Gastrocnemius medialis (tissue), 4 donors: ENCODE measurements around the gene ASCL1. TPM values are rescaled to one million over a fixed set of nuclear protein-coding genes. Genes with fewer than 3 reads are reported as not detected.

Experiments
- ATAC-seq, 2 donors: fragments of 150-250 bp; one replicate each; pipeline ENCODE4 v1.9.1; 2016
- DNase-seq, 2 donors: peaks; one replicate each; pipeline ENCODE4 v3.0.0-alpha.2; 2019
- H3K27ac ChIP-seq, 4 donors: fragments of 200-600 bp; sonication (generic); 1 replicate in 1 of 4; 2 replicates in 3 of 4; pipeline ENCODE4 v1.5.1; 2016 to 2018; ENCODE audit warnings: mild to moderate bottlenecking in 2 of 4, moderate library complexity in 1 of 4
- H3K27me3 ChIP-seq, 3 donors: fragments of 200-600 bp; sonication (generic) in 2 of 3; 1 replicate in 1 of 3; 2 replicates in 2 of 3; pipeline versions ENCODE4 v1.5.1 to v1.6.0; 2016 to 2019; ENCODE audit warnings: mild to moderate bottlenecking in 1 of 3, moderate library complexity in 1 of 3
- H3K36me3 ChIP-seq, 2 donors: fragments of 200-600 bp; sonication (generic) in 1 of 2; one replicate each; pipeline ENCODE4 v1.5.1; 2017 to 2018
- H3K4me1 ChIP-seq, 2 donors: fragments of 200-600 bp; sonication (generic) in 1 of 2; one replicate each; pipeline ENCODE4 v1.5.1; 2016 to 2017; ENCODE audit warnings: mild to moderate bottlenecking in 2 of 2
- H3K4me3 ChIP-seq, 4 donors: fragments of 200-600 bp; sonication (generic) in 3 of 4; 1 replicate in 1 of 4; 2 replicates in 3 of 4; pipeline ENCODE4 v1.5.1; 2016 to 2019; ENCODE audit warnings: mild to moderate bottlenecking in 2 of 4
- H3K9me3 ChIP-seq, 3 donors: fragments of 200-600 bp; sonication (generic) in 2 of 3; 1 replicate in 1 of 3; 2 replicates in 2 of 3; pipeline ENCODE4 v1.5.1; 2016 to 2019
- POLR2A ChIP-seq, 2 donors: fragments of 450-650 bp; IDR thresholded peaks; one replicate each; pipeline ENCODE4 v1.6.1; 2017; ENCODE audit warnings: antibody characterized with exemption in 2 of 2, mild to moderate bottlenecking in 2 of 2, moderate library complexity in 2 of 2
- in situ Hi-C, 4 donors: fragments of 200-750 bp; cut with MboI; loops; one replicate each; pipeline versions ENCODE4 v1.15.0 to v1.8.0; 2017; ENCODE audit warnings: low sequenced_read_pairs in 4 of 4
- intact Hi-C: fragments of 100-400 bp; cut with DNase I; formaldehyde crosslinking; loops from one replicate; pipeline ENCODE4 v1.15.1; 2023; ENCODE audit warnings: low total_unique reads
- total RNA-seq, 4 donors: library from RNA; depleted of rRNA; stranded (reverse); fragments of >200 nt; gene quantifications; one replicate each; pipeline versions ENCODE4 v1.1.0 to v1.2.3, GENCODE V29; 2016
- TF ChIP-seq, protein P1 (sequence below), 5 experiments: fragments of 450-650 bp in 3 of 5; fragments of 200-600 bp in 2 of 5; sonication (generic) in 2 of 5; IDR thresholded peaks in 4 of 5; conservative IDR thresholded peaks in 1 of 5; 1 replicate in 4 of 5; 2 replicates in 1 of 5; pipeline ENCODE4 v1.5.1; 2016 to 2019; ENCODE audit warnings: antibody characterized with exemption in 5 of 5, mild to moderate bottlenecking in 3 of 5, moderate library complexity in 3 of 5

Gene ASCL1
- total RNA-seq, 4 donors from 2014 or later = 0.20 TPM; not detected in 3

DNA sequence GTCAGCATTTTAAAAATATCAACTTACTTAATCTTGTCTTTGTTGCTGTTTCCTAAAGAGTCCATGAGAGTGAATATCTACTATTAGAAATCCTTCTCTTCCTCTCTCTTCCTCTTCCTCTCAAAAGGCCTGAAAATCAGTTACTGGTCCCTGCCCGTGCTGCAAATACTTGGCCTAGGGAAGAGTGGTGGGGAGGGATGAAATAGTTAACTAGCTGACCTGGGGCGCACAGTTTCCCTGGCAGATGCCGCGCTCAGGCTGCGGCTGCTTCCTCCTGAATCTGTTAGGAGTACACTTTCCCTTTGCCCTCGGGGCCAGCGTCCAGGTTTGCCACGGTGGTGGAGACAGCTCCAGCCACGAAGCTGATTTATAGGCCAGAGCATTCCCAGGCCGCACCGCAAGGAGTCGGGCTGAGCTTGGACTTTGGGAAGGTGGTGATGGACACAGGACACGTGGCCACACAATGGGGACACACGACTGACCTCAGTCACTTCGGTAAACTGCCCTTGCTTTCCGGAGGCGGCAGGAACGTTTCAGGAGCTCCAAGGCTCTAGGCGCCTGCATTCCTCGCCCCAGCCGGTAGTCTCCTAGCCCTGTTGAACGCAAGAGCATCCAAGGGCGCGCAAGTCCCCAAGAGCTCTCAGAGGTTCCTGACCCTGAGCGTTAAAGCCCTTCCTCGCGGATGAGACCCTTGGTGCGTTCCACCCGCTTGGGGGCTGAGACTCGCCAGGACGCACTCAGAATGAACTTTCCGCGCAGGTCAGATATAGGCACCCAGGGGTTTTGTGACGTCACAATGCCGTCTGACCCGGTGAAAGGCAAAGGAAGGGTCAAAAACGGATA, 7.1 kb upstream of the ASCL1 start:
- no peak for DNase-seq

DNA sequence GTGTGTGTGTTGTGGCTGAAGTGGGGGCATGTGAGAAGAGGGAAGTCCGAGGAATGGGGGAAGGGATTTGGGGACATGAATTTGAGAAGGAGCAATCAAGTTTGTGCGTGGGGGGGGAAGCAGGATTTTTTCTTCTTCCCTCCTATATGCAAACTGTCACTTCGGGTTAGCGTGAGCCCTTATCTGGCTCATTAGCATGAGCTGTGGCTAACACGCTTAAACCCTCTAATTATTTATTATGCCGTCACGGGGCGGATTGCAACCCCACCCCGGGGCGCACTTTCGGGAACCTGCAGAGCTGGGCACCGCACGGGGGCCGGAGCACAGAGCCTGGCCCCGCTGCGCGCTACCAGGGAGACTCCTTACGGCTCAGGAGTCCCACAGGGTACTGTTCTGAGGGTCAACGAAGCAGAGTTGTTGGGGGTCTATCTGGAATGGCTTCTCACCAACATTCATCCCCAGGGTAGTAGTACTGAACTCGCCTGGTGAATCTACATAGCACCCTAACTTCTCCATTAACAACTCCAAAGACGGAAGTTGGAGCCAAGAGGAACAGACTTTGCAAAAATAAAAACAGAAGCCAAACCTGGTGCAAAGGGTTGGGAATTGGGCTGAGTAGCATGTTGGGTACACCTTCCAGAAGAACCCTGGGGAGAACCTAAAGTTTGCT, 6.4 kb upstream of the ASCL1 start:
- H3K27me3 ChIP-seq = peaks cover 41 to 53% (median 47%) of the 10 kb centered on the region in 3 donors
- H3K4me3 ChIP-seq = no peak overlapping the region
- H3K36me3 ChIP-seq = no peaks in the 10 kb centered on the region
- in situ Hi-C loops = no loop called here
- intact Hi-C loops = no loop called here
- DNase-seq (no peak), ATAC-seq (no peak)
- H3K9me3 ChIP-seq = no peaks in the 10 kb centered on the region
- H3K27ac ChIP-seq = no peak overlapping the region
- H3K4me1 ChIP-seq = peaks cover 0 to 4% of the 10 kb centered on the region in 2 donors
- TF ChIP-seq POLR2A (IDR thresholded peaks at IDR 0.05) = no peak
- TF ChIP-seq, protein P1, sequence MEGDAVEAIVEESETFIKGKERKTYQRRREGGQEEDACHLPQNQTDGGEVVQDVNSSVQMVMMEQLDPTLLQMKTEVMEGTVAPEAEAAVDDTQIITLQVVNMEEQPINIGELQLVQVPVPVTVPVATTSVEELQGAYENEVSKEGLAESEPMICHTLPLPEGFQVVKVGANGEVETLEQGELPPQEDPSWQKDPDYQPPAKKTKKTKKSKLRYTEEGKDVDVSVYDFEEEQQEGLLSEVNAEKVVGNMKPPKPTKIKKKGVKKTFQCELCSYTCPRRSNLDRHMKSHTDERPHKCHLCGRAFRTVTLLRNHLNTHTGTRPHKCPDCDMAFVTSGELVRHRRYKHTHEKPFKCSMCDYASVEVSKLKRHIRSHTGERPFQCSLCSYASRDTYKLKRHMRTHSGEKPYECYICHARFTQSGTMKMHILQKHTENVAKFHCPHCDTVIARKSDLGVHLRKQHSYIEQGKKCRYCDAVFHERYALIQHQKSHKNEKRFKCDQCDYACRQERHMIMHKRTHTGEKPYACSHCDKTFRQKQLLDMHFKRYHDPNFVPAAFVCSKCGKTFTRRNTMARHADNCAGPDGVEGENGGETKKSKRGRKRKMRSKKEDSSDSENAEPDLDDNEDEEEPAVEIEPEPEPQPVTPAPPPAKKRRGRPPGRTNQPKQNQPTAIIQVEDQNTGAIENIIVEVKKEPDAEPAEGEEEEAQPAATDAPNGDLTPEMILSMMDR (IDR thresholded peaks at IDR 0.05 in 4 of 5, conservative IDR thresholded peaks at IDR 0.05 in 1 of 5) = no peak

More for the DNA sequence above, 7.1 kb upstream of the ASCL1 start:
- Histone ChIP-seq H3K9me3 (no peaks in the 10 kb centered on the region), H3K4me3 (no peak overlapping the region), H3K4me1 (peaks cover 0 to 4% of the 10 kb centered on the region in 2 donors), H3K27ac (no peak overlapping the region), H3K27me3 (peaks cover 34 to 45% (median 39%) of the 10 kb centered on the region in 3 donors), H3K36me3 (no peaks in the 10 kb centered on the region)
- in situ Hi-C loops = no loop called here
- ATAC-seq = no peak
- TF ChIP-seq, protein P1 (IDR thresholded peaks at IDR 0.05 in 4 of 5, conservative IDR thresholded peaks at IDR 0.05 in 1 of 5) = no peak
- no peak for TF ChIP-seq POLR2A (IDR thresholded peaks at IDR 0.05)
- intact Hi-C loops = no loop called here

DNA sequence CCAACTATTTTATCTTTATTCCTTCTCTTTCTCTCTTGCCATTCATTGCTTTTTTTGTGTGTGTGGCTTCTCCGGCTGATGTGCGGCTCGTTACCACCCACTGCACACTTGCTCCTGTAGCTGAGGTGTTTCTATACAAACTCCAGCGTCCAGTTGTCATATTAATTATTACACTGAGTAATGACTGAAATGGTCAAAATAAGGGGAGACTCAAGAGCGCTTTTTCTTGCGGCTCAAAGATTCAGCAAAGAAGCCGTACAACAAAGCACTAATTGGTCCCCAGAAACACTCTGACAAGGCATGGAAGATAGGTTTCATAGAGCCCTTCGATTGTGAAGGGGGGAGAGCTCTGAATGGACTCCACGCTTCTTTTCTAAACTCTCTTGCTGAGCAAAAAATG, 5.6 kb upstream of the ASCL1 start:
- no peak for TF ChIP-seq POLR2A (IDR thresholded peaks at IDR 0.05)
- TF ChIP-seq, protein P1 (IDR thresholded peaks at IDR 0.05 in 4 of 5, conservative IDR thresholded peaks at IDR 0.05 in 1 of 5) = no peak
- H3K27ac ChIP-seq = no peak overlapping the region
- ATAC-seq (no peak), DNase-seq (no peak)
- in situ Hi-C loops = no loop called here
- no peak overlapping the region for H3K4me3 ChIP-seq
- H3K4me1 ChIP-seq = peaks cover 0 to 4% of the 10 kb centered on the region in 2 donors
- peaks cover 47 to 60% (median 54%) of the 10 kb centered on the region in 3 donors for H3K27me3 ChIP-seq
- H3K9me3 ChIP-seq = no peaks in the 10 kb centered on the region
- H3K36me3 ChIP-seq = no peaks in the 10 kb centered on the region
- intact Hi-C loops = no loop called here

DNA sequence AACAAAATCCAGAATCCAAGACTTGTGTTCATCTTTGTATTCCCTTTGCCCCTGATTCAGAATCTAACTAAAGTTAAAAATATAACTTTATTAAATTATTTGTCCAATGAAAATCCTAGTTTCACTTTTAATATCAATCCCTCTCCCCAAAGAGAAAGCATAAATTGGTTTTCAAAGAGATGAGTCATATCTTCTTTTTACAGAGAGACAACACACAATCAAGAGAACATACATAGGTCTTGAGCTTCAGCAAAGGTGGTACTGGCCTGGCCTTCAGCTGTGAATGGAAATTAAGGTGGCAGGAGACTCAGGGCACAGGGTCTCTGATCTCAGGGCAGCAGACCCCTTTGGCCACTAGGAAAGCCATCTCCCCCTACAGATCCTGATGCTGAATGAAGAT, 4.3 kb upstream of the ASCL1 start:
- H3K4me3 ChIP-seq = no peak overlapping the region
- intact Hi-C loops = no loop called here

More for the DNA sequence above, 4.3 kb upstream of the ASCL1 start:
- no peaks in the 10 kb centered on the region for H3K36me3 ChIP-seq
- no peak overlapping the region for H3K27ac ChIP-seq
- DNase-seq (no peak), ATAC-seq (no peak)
- no peaks in the 10 kb centered on the region for H3K9me3 ChIP-seq
- H3K27me3 ChIP-seq = peaks cover 56 to 72% (median 60%) of the 10 kb centered on the region in 3 donors
- peaks cover 0 to 10% of the 10 kb centered on the region in 2 donors for H3K4me1 ChIP-seq
- TF ChIP-seq POLR2A (IDR thresholded peaks at IDR 0.05) = no peak
- TF ChIP-seq, protein P1 (IDR thresholded peaks at IDR 0.05 in 4 of 5, conservative IDR thresholded peaks at IDR 0.05 in 1 of 5) = no peak
- in situ Hi-C loops = no loop called here
